ENCODE data around the gene JAKMIP1.

Gene JAKMIP1

GRCh38 chr4:6200011-6200921 is at the start of gene JAKMIP1:
Gene JAKMIP1 (minus strand): TSS chr4:6200549. CDS start chr4:6112850, 87,699 bp downstream.
- Histone ChIP-seq H3K36me3 (ENCODE audit: control insufficient read depth, low read length) (no peaks in the 10 kb centered on the region), H3K9me2 (replicated peaks; ENCODE audit: control insufficient read depth, low read length) (no peaks in the 10 kb centered on the region), H3K4me2 (ENCODE audit: low read length) (no peak within 1 kb of the TSS; the same call in 1 of the 2 replicates), H3K4me3 (ENCODE audit: low read length) (peak within 1 kb of the TSS; percentile 30; the same call in 1 of the 2 replicates), H3K27me3 (ENCODE audit: control insufficient read depth, low read length) (no peaks in the 10 kb centered on the region; the same call in 1 of the 2 replicates), H3K9me3 (ENCODE audit: control insufficient read depth, insufficient read depth, low read length) (peaks cover 9% of the 10 kb centered on the region; the same call in 1 of the 2 replicates), H3K27ac (ENCODE audit: low read depth, low read length) (no peak within 1 kb of the TSS), H3K79me2 (ENCODE audit: control insufficient read depth, low read length) (no peaks in the 10 kb centered on the region), H3F3A (ENCODE audit: control insufficient read depth, insufficient read depth) (no peaks in the 10 kb centered on the region), H4K20me1 (ENCODE audit: control insufficient read depth, insufficient read depth, low read depth, low read length) (no peaks in the 10 kb centered on the region), H3K4me1 (ENCODE audit: control insufficient read depth, low read length) (peaks cover 6% of the 10 kb centered on the region)
- TF ChIP-seq EZH2phosphoT487 (IDR thresholded peaks at IDR 0.05; ENCODE audit: borderline replicate concordance, low read length), result no peak
- TF ChIP-seq CTCF (IDR thresholded peaks at IDR 0.05; ENCODE audit: low read depth, low read length, poor library complexity, severe bottlenecking), result no peak

- H3K27ac ChIP-seq (ENCODE audit: low read depth, low read length), result no peak overlapping the region
- no peaks in the 10 kb centered on the region for H3K9me2 ChIP-seq (replicated peaks; ENCODE audit: control insufficient read depth, low read length)
- TF ChIP-seq EZH2phosphoT487 (IDR thresholded peaks at IDR 0.05; ENCODE audit: borderline replicate concordance, low read length), result no peak
- TF ChIP-seq CTCF (IDR thresholded peaks at IDR 0.05; ENCODE audit: low read depth, low read length, poor library complexity, severe bottlenecking), result no peak
- no peak overlapping the region for H3K4me2 ChIP-seq (ENCODE audit: low read length)
- H3K9me3 ChIP-seq (ENCODE audit: control insufficient read depth, insufficient read depth, low read length), result no peaks in the 10 kb centered on the region; the same call in 1 of the 2 replicates
- no peaks in the 10 kb centered on the region for H3K79me2 ChIP-seq (ENCODE audit: control insufficient read depth, low read length)
- H3F3A ChIP-seq (ENCODE audit: control insufficient read depth, insufficient read depth), result no peaks in the 10 kb centered on the region
- peaks cover 5% of the 10 kb centered on the region; the same call in 1 of the 2 replicates for H3K27me3 ChIP-seq (ENCODE audit: control insufficient read depth, low read length)
- H4K20me1 ChIP-seq (ENCODE audit: control insufficient read depth, insufficient read depth, low read depth, low read length), result no peaks in the 10 kb centered on the region
- H3K4me3 ChIP-seq (ENCODE audit: low read length), result no peak overlapping the region
- H3K4me1 ChIP-seq (ENCODE audit: control insufficient read depth, low read length), result no peaks in the 10 kb centered on the region
- no peaks in the 10 kb centered on the region for H3K36me3 ChIP-seq (ENCODE audit: control insufficient read depth, low read length)
Observed at GRCh38 chr4:6248394-6248793, 48.0 kb upstream of the JAKMIP1 start.

- Histone ChIP-seq H3K27ac (ENCODE audit: low read depth, low read length) (no peak overlapping the region), H3K9me3 (ENCODE audit: control insufficient read depth, insufficient read depth, low read length) (no peaks in the 10 kb centered on the region; the same call in 1 of the 2 replicates), H3K36me3 (ENCODE audit: control insufficient read depth, low read length) (no peaks in the 10 kb centered on the region), H3F3A (ENCODE audit: control insufficient read depth, insufficient read depth) (no peaks in the 10 kb centered on the region), H3K79me2 (ENCODE audit: control insufficient read depth, low read length) (no peaks in the 10 kb centered on the region), H3K9me2 (replicated peaks; ENCODE audit: control insufficient read depth, low read length) (no peaks in the 10 kb centered on the region), H3K27me3 (ENCODE audit: control insufficient read depth, low read length) (peaks cover 5% of the 10 kb centered on the region; the same call in 1 of the 2 replicates), H3K4me1 (ENCODE audit: control insufficient read depth, low read length) (no peaks in the 10 kb centered on the region), H3K4me2 (ENCODE audit: low read length) (no peak overlapping the region), H3K4me3 (ENCODE audit: low read length) (no peak overlapping the region), H4K20me1 (ENCODE audit: control insufficient read depth, insufficient read depth, low read depth, low read length) (no peaks in the 10 kb centered on the region)
- TF ChIP-seq EZH2phosphoT487 (IDR thresholded peaks at IDR 0.05; ENCODE audit: borderline replicate concordance, low read length), result no peak
- no peak for TF ChIP-seq CTCF (IDR thresholded peaks at IDR 0.05; ENCODE audit: low read depth, low read length, poor library complexity, severe bottlenecking)
Observed at GRCh38 chr4:6246170-6246634, 45.9 kb upstream of the JAKMIP1 start.
